Activated CD4-positive, alpha-beta T cell treated with anti-CD3 and anti-CD28 coated beads, Interleukin-10, Interleukin-2, amounts not matched to agents 100 ng/mL and 50 ng/mL, durations not matched to agents 16 hours and 8 hours (primary cell): Measurements from ENCODE around the gene SPINK8.
A peak's percentile ranks its signal among the peaks of the same experiment; 100 is the strongest.

Experiments used
- DNase-seq: peaks from one replicate; pipeline ENCODE4 v3.0.0-alpha.2; 2020

SPINK8 gene

GRCh38 chr3:48318713-48319468 lies 14.6 kb downstream of the SPINK8 start:
- no peak for DNase-seq

GRCh38 chr3:48314542-48314941 lies 18.9 kb downstream of the SPINK8 start:
- no peak for DNase-seq

GRCh38 chr3:48306860-48307530 lies 26.5 kb downstream of the SPINK8 start:
- DNase-seq = no peak

- DNase-seq = no peak
These were observed 27.2 kb downstream of the SPINK8 start for GRCh38 chr3:48306290-48306689.

- no peak for DNase-seq
These were observed 28.1 kb downstream of the SPINK8 start for GRCh38 chr3:48305396-48305795.

GRCh38 chr3:48303021-48303420 lies 30.4 kb downstream of the SPINK8 start:
- no peak for DNase-seq

- peak; percentile 44 for DNase-seq
These were observed 31.7 kb downstream of the SPINK8 start for GRCh38 chr3:48301800-48302166.

- DNase-seq = peak; percentile 95
These were observed 32.3 kb downstream of the SPINK8 start, which contains the start of gene NME6 for GRCh38 chr3:48301020-48301799. TSS of gene NME6 (minus strand) at chr3:48301367.

- peak; percentile 64 for DNase-seq
These were observed 33.4 kb downstream of the SPINK8 start for GRCh38 chr3:48299746-48300712.

GRCh38 chr3:48297111-48297810 lies 36.2 kb downstream of the SPINK8 start:
- no peak for DNase-seq

- DNase-seq = no peak
These were observed 36.8 kb downstream of the SPINK8 start for GRCh38 chr3:48296699-48297098.

GRCh38 chr3:48294611-48295263 lies 38.7 kb downstream of the SPINK8 start:
- DNase-seq = no peak

GRCh38 chr3:48289659-48290058 lies 43.8 kb downstream of the SPINK8 start:
- DNase-seq = no peak

GRCh38 chr3:48287034-48287433 lies 46.4 kb downstream of the SPINK8 start:
- DNase-seq = no peak

- DNase-seq = no peak
These were observed 47.2 kb downstream of the SPINK8 start for GRCh38 chr3:48286308-48286707.

GRCh38 chr3:48285675-48286074 lies 47.8 kb downstream of the SPINK8 start:
- DNase-seq = no peak

- DNase-seq = no peak
These were observed 48.3 kb downstream of the SPINK8 start for GRCh38 chr3:48285132-48285531.

- DNase-seq = no peak
These were observed 52.6 kb downstream of the SPINK8 start for GRCh38 chr3:48280881-48281280.

GRCh38 chr3:48278884-48279559 lies 54.4 kb downstream of the SPINK8 start:
- peak; percentile 14 for DNase-seq

- no peak for DNase-seq
These were observed 56.4 kb downstream of the SPINK8 start for GRCh38 chr3:48276911-48277641.
